C4-2B (cell line): ENCODE results near the gene MOB1B.
"Not testable (repeated sequence)": the region's sequence is repeated elsewhere in the genome, so short reads cannot be mapped to it uniquely, and the experiment has no call there.

Source experiments
- ZFX ChIP-seq: fragments of 450-650 bp; IDR thresholded peaks from 2 replicates; pipeline ENCODE4 v1.6.1; 2017
- TF ChIP-seq, protein P1 (sequence below): fragments of 450-650 bp; conservative IDR thresholded peaks from 2 replicates; pipeline ENCODE4 v1.5.1; 2017; ENCODE audit warnings: mild to moderate bottlenecking

GRCh38 chr4:70898581-70898980, 3.6 kb upstream of the MOB1B start:
- TF ChIP-seq, protein P1, sequence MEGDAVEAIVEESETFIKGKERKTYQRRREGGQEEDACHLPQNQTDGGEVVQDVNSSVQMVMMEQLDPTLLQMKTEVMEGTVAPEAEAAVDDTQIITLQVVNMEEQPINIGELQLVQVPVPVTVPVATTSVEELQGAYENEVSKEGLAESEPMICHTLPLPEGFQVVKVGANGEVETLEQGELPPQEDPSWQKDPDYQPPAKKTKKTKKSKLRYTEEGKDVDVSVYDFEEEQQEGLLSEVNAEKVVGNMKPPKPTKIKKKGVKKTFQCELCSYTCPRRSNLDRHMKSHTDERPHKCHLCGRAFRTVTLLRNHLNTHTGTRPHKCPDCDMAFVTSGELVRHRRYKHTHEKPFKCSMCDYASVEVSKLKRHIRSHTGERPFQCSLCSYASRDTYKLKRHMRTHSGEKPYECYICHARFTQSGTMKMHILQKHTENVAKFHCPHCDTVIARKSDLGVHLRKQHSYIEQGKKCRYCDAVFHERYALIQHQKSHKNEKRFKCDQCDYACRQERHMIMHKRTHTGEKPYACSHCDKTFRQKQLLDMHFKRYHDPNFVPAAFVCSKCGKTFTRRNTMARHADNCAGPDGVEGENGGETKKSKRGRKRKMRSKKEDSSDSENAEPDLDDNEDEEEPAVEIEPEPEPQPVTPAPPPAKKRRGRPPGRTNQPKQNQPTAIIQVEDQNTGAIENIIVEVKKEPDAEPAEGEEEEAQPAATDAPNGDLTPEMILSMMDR = not testable (repeated sequence)
- not testable (repeated sequence) for TF ChIP-seq ZFX
